Neural progenitor cell (in vitro differentiated cells): ENCODE measurements around the gene CYP26A1. TPM values are rescaled to one million over a fixed set of nuclear protein-coding genes. Genes with fewer than 3 reads are reported as not detected.

ENCODE experiments used
- DNase-seq: peaks from one replicate; pipeline ENCODE4 v3.0.0-alpha.2; 2016; ENCODE audit warnings: low spot score
- H2AFZ ChIP-seq: fragments of 200-600 bp; sonication (generic); replicated peaks from 2 replicates; pipeline ENCODE4 v1.6.1; 2016; ENCODE audit warnings: antibody characterized with exemption
- H3F3A ChIP-seq: fragments of 200-600 bp; sonication (generic); 2 replicates; pipeline ENCODE4 v1.6.1; 2016; ENCODE audit warnings: antibody characterized with exemption, low read depth
- H3K27ac ChIP-seq: fragments of 200-600 bp; sonication (generic); 2 replicates; pipeline ENCODE4 v1.5.1; 2016; ENCODE audit warnings: mild to moderate bottlenecking
- H3K27me3 ChIP-seq: fragments of 200-600 bp; sonication (generic); 2 replicates; pipeline ENCODE4 v1.6.1; 2016; ENCODE audit warnings: mild to moderate bottlenecking, moderate library complexity
- H3K36me3 ChIP-seq: fragments of 200-600 bp; sonication (generic); 2 replicates; pipeline ENCODE4 v1.5.1; 2016
- H3K4me1 ChIP-seq: fragments of 200-600 bp; sonication (generic); 2 replicates; pipeline ENCODE4 v1.6.1; 2016; ENCODE audit warnings: mixed run types
- H3K4me2 ChIP-seq: fragments of 200-600 bp; sonication (generic); 2 replicates; pipeline ENCODE4 v1.6.1; 2016
- H3K4me3 ChIP-seq: fragments of 200-600 bp; sonication (generic); 2 replicates; pipeline ENCODE4 v1.5.1; 2016
- H3K79me2 ChIP-seq: fragments of 200-600 bp; sonication (generic); 2 replicates; pipeline ENCODE4 v1.6.1; 2016; ENCODE audit warnings: low read depth
- H3K9ac ChIP-seq: fragments of 200-600 bp; sonication (generic); 2 replicates; pipeline ENCODE4 v1.6.1; 2016
- H3K9me3 ChIP-seq: fragments of 200-600 bp; sonication (generic); 2 replicates; pipeline ENCODE4 v1.5.1; 2016; ENCODE audit warnings: low read depth
- H4K20me1 ChIP-seq: fragments of 200-600 bp; sonication (generic); 2 replicates; pipeline ENCODE4 v1.6.1; 2016; ENCODE audit warnings: low read depth
- H3K27ac Mint-ChIP-seq: 3 replicates; pipeline ENCODE4 v1.8.0; 2021; ENCODE audit warnings: mixed read lengths
- H3K27me3 Mint-ChIP-seq: 2 replicates; pipeline ENCODE4 v1.8.0; 2022; ENCODE audit warnings: low read depth, mild to moderate bottlenecking, inconsistent platforms, moderate library complexity, mixed read lengths; ENCODE audit not compliant: insufficient read depth
- H3K36me3 Mint-ChIP-seq: 3 replicates; pipeline ENCODE4 v1.8.0; 2021; ENCODE audit warnings: mixed read lengths
- H3K4me1 Mint-ChIP-seq: 3 replicates; pipeline ENCODE4 v1.8.0; 2021; ENCODE audit warnings: mixed read lengths
- H3K4me3 Mint-ChIP-seq: 3 replicates; pipeline ENCODE4 v1.8.0; 2021; ENCODE audit warnings: mild to moderate bottlenecking, moderate library complexity, mixed read lengths
- H3K9me3 Mint-ChIP-seq: 3 replicates; pipeline ENCODE4 v1.8.0; 2020; ENCODE audit warnings: mixed read lengths
- EZH2 ChIP-seq: fragments of 200-600 bp; sonication (generic); IDR thresholded peaks from 2 replicates; pipeline ENCODE4 v1.6.1; 2017; ENCODE audit warnings: antibody characterized with exemption, mild to moderate bottlenecking, moderate library complexity
- EZH2phosphoT487 ChIP-seq: fragments of 200-600 bp; sonication (generic); IDR thresholded peaks from 2 replicates; pipeline ENCODE4 v1.6.1; 2017; ENCODE audit warnings: antibody characterized with exemption
- total RNA-seq: library from RNA; depleted of rRNA; stranded (reverse); fragments of >200 nt; gene quantifications from 2 replicates; pipeline ENCODE4 v1.2.3, GENCODE V29; 2015; ENCODE audit warnings: low replicate concordance
- TF ChIP-seq, protein P1 (sequence below): fragments of 200-600 bp; sonication (generic); IDR thresholded peaks from 2 replicates; pipeline ENCODE4 v1.5.1; 2017; ENCODE audit warnings: antibody characterized with exemption, mild to moderate bottlenecking

The CYP26A1 gene
- total RNA-seq, 1 donor from 2014 or later = 6.7 TPM

DNA sequence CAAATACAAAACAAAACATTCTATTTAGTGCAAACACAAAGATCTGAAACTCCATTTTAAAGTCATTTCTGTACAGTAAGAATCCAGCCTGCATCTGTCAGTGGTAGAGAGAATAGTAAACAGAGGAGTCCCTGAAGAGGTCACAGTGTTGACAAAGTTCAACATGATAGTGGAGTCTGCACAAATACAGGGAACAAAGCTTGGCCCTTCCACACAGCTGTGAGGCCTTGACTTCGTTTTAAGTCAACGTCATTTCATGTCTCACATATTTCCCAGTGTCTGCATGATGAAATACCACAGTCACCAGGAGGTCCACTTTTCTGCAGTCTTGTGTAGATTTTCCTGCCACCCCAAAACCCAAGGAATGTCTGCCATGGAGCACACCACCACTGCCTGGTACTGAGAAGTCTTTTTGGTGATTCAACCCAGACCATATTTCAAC, 33.0 kb downstream of the CYP26A1 start:
- H3K9me3 ChIP-seq = peaks cover 4% of the 10 kb centered on the region
- H3K4me3 ChIP-seq = no peak overlapping the region
- no peaks in the 10 kb centered on the region for H3K27me3 ChIP-seq
- H3K36me3 ChIP-seq = peaks cover 8% of the 10 kb centered on the region
- Mint-ChIP-seq H3K9me3 (peaks cover 8% of the 10 kb centered on the region), H3K27ac (no peak overlapping the region), H3K4me3 (no peak overlapping the region), H3K36me3 (no peaks in the 10 kb centered on the region), H3K27me3 (peaks cover 4% of the 10 kb centered on the region), H3K4me1 (no peaks in the 10 kb centered on the region)
- H4K20me1 ChIP-seq = no peaks in the 10 kb centered on the region
- no peak for TF ChIP-seq EZH2phosphoT487
- TF ChIP-seq, protein P1, sequence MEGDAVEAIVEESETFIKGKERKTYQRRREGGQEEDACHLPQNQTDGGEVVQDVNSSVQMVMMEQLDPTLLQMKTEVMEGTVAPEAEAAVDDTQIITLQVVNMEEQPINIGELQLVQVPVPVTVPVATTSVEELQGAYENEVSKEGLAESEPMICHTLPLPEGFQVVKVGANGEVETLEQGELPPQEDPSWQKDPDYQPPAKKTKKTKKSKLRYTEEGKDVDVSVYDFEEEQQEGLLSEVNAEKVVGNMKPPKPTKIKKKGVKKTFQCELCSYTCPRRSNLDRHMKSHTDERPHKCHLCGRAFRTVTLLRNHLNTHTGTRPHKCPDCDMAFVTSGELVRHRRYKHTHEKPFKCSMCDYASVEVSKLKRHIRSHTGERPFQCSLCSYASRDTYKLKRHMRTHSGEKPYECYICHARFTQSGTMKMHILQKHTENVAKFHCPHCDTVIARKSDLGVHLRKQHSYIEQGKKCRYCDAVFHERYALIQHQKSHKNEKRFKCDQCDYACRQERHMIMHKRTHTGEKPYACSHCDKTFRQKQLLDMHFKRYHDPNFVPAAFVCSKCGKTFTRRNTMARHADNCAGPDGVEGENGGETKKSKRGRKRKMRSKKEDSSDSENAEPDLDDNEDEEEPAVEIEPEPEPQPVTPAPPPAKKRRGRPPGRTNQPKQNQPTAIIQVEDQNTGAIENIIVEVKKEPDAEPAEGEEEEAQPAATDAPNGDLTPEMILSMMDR = no peak
- no peak for TF ChIP-seq EZH2
- no peaks in the 10 kb centered on the region for H3K79me2 ChIP-seq
- DNase-seq = no peak
- no peak overlapping the region for H3K4me2 ChIP-seq
- no peaks in the 10 kb centered on the region for H3F3A ChIP-seq
- no peak overlapping the region for H2AFZ ChIP-seq
- H3K4me1 ChIP-seq = no peaks in the 10 kb centered on the region
- no peak overlapping the region for H3K27ac ChIP-seq
- no peak overlapping the region for H3K9ac ChIP-seq

DNA sequence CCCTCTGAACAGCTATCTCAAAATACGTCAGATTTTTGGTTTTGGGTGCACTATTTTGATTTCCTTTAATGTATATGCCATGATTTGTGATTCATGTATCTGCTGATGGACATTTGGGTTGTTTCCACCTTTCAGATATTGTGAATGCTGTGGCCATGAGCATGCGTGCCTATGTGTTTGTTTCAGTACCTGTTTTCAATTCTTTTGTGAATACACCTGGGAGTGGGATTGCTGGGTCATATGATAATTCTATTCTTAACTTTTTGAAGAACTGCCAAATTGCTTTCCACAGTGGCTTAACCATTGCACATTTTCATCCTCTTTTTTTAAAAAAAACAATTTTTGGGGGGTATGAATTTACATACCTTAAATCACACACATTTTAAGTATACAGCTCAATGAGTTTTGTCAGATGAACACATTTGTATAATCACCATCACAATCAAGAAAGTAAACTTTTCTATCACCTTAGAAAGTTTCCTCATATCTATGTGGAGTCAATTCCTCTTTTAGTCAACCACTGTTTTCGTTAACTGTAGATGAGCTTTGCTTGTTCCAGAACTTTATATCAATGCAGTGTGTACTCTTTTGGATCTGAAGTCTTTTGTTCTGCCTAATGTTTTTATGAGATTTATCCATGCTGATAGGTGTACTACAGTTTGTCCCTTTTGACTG, 36.9 kb downstream of the CYP26A1 start:
- no peak overlapping the region for H3K9ac ChIP-seq
- DNase-seq = no peak
- no peak overlapping the region for H3K27ac ChIP-seq
- Mint-ChIP-seq H3K27me3 (peaks cover 8% of the 10 kb centered on the region), H3K9me3 (peaks cover 4% of the 10 kb centered on the region), H3K27ac (no peak overlapping the region), H3K4me1 (no peaks in the 10 kb centered on the region), H3K36me3 (no peaks in the 10 kb centered on the region), H3K4me3 (no peak overlapping the region)
- no peaks in the 10 kb centered on the region for H3F3A ChIP-seq
- TF ChIP-seq EZH2 (no peak), EZH2phosphoT487 (no peak)
- TF ChIP-seq, protein P1 = no peak
- H3K4me1 ChIP-seq = no peaks in the 10 kb centered on the region
- H3K36me3 ChIP-seq = no peaks in the 10 kb centered on the region
- H3K27me3 ChIP-seq = no peaks in the 10 kb centered on the region
- H3K9me3 ChIP-seq = no peaks in the 10 kb centered on the region
- H3K79me2 ChIP-seq = no peaks in the 10 kb centered on the region
- no peaks in the 10 kb centered on the region for H4K20me1 ChIP-seq
- no peak overlapping the region for H3K4me3 ChIP-seq
- no peak overlapping the region for H2AFZ ChIP-seq
- H3K4me2 ChIP-seq = no peak overlapping the region

DNA sequence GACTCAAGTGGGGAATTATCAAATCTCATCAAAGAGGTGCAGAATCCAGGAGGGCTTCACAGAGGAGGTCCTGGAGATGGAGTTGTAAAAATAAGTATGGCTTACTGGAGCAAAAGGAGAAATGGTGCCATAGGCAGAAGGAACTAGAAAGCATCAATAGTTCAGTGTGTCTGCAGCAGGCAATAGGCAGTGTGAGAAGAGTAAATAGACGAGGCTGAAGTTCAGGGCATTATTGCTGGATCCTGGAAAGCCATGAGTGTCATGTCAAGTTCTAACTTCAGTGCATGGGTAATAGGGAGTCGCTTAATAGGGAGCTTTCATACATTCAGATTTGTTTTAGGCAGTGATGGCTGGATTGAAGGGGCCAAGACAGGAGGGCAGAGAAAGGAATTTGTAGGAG, 39.3 kb downstream of the CYP26A1 start:
- Mint-ChIP-seq H3K4me3 (no peak overlapping the region), H3K27me3 (peaks cover 8% of the 10 kb centered on the region), H3K36me3 (no peaks in the 10 kb centered on the region), H3K4me1 (no peaks in the 10 kb centered on the region), H3K9me3 (peaks cover 6% of the 10 kb centered on the region), H3K27ac (no peak overlapping the region)
- H3K4me3 ChIP-seq = no peak overlapping the region
- no peak overlapping the region for H3K27ac ChIP-seq
- H3K36me3 ChIP-seq = no peaks in the 10 kb centered on the region
- H3K9me3 ChIP-seq = no peaks in the 10 kb centered on the region
- no peaks in the 10 kb centered on the region for H3K79me2 ChIP-seq
- H3K4me2 ChIP-seq = no peak overlapping the region
- no peak for TF ChIP-seq EZH2phosphoT487
- TF ChIP-seq, protein P1 = no peak
- H2AFZ ChIP-seq = no peak overlapping the region
- no peak overlapping the region for H3K9ac ChIP-seq
- H3K4me1 ChIP-seq = no peaks in the 10 kb centered on the region
- no peaks in the 10 kb centered on the region for H4K20me1 ChIP-seq
- DNase-seq = no peak
- no peaks in the 10 kb centered on the region for H3F3A ChIP-seq
- H3K27me3 ChIP-seq = no peaks in the 10 kb centered on the region
